Forelimb muscle (tissue), 1 donor: Measurements from ENCODE around the gene ZNF835. TPM values are rescaled to one million over a fixed set of nuclear protein-coding genes. Genes with fewer than 3 reads are reported as not detected.
A peak's percentile ranks its signal among the peaks of the same experiment; 100 is the strongest.
"Not testable (repeated sequence)": the region's sequence is repeated elsewhere in the genome, so short reads cannot be mapped to it uniquely, and the experiment has no call there.

ENCODE experiments used
- DNase-seq: peaks from one replicate; pipeline ENCODE4 v3.0.0-alpha.2; 2013; ENCODE audit warnings: low read depth
- polyA plus RNA-seq: library from polyadenylated mRNA; unstranded; fragments of 120-200 nt; gene quantifications from one replicate; pipeline ENCODE4 v1.2.1, GENCODE V29; 2013; ENCODE audit not compliant: insufficient read length

ZNF835 gene
- 1.9 TPM for polyA plus RNA-seq

DNA sequence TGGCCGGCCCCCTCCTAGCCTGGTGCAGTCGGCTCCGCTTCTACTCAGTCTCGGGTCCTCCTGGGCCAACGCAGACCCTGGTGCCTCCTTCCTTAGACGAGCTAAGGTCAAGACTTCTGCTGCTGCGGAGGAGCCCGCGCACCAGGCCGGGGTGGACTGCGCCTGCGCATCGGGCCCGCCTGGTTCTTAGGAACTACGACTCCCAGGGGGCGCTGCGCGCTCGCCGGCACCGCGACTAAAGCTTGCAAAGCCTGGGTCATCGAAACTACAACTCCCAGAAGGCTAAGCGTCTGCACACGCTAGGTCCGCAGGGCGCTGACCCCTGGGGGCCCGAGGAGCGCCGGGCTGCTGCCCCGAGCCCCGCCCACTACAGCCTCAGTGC is at the start of gene ZNF835:
TSS of gene ZNF835 (minus strand) at position 145 of the 382 bp plus-strand sequence. CDS start 6,559 bp downstream, outside the sequence.
- peak; percentile 88 for DNase-seq

DNA sequence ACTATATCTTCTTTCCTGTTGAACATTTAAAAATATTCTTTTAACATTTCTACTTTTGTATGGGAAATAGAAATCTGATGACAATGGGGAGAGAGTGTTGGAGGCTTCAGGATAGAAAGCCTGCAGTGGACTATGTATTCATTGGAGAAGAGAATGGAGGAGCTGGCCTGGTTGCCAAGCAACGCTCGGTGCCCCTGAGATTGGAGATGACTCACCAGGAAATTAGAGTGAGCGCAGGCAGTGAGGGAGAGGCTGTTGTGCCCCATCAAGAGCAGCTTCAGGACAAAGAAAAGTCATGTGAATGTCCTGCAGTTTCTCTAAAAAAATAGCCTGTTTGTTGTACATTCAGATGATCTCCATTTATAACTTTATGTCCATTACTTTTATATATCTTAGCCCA is 48.7 kb upstream of the ZNF835 start:
- DNase-seq = no peak

DNA sequence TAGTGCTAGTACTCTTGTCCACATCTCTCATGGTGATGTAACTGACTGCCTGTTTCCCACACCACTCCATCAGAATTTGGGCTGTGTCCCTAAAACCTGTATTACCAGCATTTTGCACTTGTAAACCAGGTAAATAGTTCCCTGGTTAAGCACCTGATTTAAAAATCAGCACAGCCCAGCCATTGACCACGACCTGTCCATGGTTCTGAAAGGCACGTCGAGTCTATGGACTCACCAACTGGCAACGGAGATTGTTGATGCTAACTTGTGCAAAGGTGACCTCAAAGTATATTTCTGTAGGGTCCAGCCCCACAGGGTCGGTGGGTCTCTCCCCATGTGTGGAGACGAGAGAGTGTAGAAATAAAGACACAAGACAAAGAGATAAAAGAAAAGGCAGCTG is 46.7 kb upstream of the ZNF835 start:
- no peak for DNase-seq

DNA sequence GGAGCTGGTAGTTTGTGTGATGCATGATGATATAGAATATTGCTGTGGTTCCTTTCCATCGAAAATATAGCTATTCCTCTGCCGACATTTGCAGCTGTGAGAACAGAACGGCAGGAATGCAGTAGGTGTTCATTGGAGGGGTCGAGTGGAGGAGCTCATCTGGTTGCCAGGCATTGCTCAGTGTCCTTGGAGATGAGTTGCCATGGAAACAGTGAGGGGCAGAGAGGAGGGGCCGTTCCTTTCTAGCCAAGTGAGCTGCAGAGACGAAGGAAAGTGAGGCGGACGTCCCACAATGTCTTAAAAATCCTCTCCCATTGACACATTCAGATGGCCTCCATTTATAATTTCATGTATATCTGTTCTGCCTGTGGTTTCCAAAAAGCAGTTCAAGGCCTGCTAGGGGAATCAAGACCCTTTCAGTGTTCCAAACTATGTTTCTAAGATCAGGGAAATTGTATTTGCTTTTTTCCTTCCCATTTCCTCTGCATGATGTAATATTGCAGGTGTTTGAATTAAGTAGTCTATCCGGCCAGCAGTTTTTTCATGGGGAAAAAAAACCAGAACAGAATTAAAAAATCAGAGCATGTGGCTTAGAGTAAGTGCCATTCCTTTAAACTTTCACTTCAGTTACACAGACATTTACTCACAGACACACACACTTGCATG is 41.2 kb upstream of the ZNF835 start:
- no peak for DNase-seq

DNA sequence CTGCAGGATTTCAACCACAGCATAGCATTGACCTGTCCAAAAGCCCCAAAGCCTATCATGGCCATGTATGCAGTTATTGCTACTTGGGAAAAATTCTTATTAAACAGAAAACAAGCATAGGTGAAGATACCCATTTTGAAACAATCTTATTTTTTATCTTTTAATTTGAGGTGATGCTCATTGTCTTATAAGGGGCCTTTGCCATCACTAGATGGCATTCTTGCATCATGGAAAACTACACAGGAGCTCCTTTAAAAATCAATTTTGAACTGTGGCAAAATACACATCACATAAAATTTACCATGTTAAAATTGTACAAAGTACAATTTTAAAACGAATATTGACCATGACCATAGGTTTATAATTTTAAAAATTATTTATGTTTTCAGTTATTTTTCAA is 38.9 kb upstream of the ZNF835 start:
- DNase-seq = no peak

DNA sequence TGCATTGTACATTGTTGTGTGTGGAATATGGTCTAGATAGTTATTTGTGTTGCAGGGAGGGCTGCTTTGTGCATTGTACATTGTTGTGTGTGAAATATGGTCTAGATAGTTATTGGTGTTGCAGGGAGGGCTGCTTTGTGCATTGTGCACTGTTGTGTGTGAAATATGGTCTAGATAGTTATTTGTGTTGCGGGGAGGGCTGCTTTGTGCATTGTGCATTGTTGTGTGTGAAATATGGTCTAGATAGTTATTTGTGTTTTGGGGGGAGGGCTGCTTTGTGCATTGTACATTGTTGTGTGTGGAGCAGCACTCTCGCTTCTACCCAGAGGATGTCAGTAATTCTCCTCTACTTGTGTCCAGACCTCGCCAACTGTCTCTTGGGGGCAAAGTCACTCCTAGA is 36.3 kb upstream of the ZNF835 start:
- no peak for DNase-seq

DNA sequence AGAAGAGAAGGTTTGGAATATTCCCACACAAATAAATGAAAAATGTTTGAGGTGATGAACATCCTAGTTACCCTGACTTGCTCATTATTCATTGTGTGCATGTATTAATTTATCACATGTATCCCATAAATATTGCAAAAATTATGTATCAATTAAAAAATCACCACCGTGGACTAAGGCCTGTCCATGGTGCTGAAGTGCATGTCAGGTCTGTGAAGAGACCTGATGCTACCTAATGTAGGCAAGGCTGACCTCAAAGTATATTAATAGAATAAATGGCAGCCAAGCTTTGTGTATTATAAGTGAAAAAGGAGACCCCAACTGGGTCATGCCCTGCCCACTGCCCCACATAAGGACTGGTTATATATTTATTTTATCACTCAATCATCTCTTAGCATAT is 34.4 kb upstream of the ZNF835 start:
- DNase-seq = no peak

DNA sequence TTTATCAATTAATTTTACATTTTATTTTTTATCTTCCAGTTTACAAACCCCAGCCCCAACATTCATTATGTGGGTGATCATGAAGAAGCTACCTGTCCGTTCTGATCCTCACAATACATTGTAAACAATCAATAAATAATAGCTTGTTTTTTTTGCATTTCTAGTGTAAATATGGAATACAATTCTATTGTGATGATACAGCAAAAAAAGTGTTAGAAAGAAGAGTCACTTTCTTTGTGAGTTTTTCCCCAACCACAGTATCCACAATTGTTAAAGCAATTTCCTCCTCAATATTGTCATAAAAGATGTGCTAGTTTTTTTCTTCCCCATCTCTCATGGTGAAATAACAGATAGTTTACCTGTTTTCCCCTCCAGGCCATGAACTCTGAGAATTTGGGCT is 30.3 kb upstream of the ZNF835 start:
- DNase-seq = no peak

DNA sequence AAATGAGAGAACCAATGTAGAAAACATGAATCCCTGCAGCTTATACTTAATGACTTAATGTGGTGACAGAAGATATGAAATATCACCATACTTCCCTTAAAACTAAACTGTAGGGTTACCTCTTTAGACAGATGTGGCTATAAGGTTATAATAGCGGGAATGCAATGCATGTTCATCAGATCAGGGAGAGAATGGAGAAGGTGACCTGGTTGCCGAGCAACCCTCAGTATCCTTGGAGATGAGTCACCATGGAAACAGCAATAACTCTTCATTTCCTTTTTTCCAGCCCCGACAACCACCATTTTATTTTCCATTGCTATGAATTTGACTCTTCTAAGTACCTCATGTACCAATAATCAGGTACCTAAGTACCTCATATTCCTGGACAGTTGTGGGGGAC is 28.0 kb upstream of the ZNF835 start:
- no peak for DNase-seq

DNA sequence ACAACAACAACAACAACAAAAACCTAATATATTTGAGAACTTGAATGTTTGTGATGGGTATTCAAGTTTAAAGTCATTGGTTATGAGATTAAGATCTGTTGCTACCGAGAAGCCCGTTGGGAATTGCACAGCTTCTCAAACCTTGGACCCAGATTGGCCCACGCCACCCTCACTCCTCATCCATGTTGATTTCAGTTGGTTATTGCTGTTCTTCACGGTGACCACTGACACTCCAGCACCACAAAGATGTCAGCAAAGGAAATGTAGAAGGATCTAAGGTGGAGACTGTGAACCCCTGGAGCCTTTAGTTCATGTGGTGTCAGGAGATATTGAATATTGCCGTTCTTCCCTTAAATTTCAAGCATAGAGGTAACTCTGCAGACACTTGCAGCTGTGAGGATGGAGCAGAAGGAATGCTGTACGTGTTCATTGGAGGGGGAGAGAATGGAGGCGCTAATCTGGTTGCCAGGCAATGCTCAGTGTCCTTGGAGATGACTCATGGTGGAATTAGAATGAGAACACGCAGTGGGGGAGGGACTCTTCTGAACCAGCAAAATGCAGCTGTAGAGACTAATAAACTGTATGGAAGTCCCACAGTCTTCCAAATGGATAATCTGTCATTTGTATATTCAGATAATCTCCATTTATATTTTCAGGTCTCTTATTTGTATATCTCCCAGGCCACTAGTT is 20.8 kb upstream of the ZNF835 start:
- DNase-seq = no peak

DNA sequence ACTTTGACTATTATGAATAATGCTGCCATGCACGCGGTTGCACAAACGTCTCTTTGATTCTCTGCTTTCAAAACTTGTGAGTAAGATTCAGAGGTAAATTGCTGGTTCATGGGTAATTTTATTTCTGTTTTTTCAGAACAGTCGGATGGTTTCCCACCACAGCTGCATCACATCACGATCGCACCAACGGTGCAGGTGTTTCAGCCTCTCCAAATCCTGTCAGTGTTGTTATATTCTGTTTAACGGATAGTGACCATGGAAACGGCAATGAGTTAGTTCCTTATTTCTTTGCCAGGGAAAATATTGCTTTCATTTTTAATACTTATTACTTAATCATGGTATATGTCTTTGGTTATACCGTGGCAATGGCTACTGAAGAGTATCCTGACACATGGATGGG is 19.1 kb upstream of the ZNF835 start:
- DNase-seq = no peak

DNA sequence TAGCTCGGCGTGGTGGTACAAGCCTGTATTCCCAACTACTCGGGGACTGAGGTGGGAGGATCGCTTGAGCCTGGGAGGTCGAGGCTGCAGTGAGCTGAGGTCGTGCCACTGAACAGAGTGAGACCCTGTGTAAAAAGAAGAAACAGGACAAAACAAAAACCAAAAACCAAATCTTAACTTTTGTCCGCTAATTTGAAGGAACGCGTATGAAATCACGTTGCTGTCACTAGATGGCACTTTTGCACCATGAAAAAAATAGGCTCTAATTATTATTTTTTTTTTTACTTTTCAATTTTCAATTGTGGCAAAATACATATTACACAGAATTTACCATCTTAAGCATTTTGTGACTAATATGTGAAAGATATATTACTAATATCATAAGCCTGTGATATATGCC is 17.6 kb upstream of the ZNF835 start:
- DNase-seq = no peak

DNA sequence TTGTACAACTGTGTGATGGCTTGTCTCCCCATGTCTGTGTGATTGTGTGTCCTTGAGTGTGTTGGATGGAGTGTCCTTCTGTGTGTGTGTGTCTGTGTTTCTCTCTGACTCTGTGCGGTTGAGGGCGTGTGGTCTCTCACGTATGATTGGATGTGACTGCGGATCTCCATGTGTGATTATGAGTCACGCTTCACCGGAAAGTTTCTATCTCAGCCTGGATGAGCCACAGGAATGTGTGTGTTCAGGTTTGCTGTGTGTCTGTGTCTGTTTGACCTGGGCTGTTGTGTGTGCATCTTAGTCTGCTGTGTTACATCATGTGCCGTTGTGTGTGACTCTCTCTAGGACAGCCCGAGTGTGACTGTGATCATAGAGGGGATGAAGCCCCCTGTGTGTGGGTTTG is 15.5 kb upstream of the ZNF835 start:
- no peak for DNase-seq

DNA sequence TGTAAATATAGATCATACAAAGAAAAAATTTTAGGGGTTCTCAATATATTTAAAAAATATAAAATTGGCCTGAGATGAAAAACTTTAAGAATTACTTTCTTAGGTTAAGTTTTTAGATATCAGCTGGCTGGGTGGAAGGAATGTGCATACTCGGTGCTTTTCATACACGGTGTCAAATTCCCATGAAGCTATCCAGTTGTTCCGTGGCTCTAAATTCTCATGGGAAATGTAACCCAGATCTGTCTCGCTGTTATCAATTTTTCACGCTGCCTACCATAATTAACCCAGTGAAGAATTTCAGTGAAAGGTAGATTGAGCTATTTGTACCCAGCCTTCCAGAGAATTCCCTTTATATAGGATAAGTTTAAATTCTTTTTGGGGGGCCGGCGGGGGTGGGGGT is 11.6 kb upstream of the ZNF835 start:
- no peak for DNase-seq

DNA sequence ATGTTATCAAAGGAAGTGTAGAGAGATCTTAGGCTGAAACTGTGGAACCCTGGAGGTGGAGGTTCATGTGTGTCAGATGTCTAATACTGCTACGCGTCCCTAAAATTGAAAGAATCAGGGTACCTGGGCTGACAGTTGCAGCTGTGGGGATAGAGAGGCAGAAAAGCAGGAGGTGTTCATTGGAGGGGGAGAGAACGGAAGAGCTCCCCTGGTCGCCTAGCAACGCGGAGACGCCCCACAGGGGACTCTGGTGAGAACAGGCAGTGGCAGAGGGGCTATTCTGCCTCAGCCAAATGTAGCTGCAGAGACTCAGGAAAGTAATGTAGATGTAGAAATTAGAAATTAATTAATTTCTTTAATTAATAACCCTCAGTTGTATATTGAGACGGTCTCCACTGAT is 10.1 kb upstream of the ZNF835 start:
- DNase-seq = no peak

DNA sequence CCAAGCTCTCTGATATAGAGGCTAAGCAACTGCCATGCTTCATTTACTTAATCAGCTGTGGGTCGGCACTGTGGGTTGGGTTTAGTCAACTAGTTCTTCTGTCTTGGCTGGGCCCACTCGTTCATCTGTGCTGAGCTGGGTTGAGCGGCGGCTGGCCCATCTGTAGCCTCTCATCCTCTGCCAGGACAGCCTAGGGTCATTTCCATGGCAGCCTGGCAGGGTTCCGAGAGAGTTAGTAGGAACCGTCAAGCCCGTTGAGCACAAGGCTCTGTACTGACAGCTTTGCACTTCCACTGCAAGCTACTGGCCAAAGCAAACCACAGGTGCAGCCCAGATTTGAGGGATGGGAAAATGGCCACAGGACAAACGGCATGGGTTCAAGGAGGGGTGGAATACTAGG is 6.6 kb upstream of the ZNF835 start:
- no peak for DNase-seq

DNA sequence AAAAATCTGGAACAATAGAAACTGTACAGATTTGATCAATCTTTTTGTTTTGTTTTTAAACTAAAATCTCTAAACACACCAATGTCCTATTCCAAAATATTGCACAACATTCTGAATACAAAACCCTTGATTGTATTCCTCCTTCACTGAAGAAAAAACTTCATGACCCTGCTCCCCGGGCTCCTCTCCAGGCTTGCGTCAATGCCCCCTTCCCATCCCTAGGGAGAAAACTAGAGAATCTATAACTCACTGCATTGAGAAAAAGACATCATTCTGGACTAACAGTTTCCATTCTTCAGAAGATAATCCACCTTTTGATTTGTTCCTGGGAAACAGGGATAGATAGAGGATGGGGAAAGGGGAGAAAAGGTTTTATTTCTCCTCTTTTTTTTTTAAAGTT is 1.1 kb upstream of the ZNF835 start:
- not testable (repeated sequence) for DNase-seq

DNA sequence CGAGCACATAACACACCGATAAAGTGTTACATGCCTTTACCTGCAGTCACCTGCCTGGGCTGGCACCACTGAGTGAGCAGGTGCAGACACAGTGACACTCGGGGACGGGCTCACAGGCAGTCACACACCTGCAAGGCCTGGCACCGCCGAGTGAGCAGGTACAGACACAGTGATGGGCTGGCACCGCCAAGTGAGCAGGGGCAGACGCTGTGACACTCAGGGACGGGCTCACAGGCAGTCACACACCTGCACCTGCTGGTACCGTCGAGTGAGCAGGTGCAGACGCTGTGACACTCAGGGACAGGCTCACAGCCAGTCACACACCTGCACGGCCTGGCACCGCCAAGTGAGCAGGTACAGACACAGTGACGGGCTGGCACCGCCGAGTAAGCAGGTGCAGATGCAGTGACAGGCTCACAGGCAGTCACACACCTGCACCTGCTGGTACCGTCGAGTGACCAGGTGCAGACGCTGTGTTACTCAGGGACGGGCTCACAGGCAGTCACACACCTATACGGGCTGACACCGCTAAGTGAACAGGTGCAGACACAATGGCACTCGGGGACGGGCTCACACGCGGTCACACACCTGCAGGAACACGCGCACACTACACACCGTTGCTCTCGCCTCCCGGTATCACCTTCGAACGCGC is 470 bp downstream of the ZNF835 start:
- DNase-seq = no peak

DNA sequence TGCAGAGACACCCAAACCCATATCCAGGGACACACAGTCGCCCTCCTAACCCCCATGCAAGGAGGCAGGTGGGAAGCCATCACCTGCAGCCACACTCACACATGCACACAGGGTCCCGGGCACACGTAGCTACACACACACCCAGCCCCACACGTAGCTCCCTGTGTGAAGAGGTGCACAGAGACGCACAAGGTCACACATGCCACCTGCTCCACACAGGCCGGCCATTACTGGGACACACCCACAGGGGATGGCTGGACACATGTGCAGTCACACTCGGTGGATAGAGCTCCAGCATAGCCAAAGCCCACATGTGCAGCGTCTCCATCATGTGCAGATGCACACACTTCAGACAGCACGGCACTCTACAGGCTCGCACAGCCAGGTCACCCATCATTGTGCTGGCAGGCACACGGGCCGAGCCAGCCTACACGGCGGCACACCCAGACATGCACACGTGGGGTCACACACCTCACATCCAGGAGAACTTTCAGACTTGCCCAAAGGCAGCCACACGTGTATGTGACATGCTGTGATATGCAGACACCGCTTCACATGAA is 1.1 kb downstream of the ZNF835 start:
- no peak for DNase-seq

DNA sequence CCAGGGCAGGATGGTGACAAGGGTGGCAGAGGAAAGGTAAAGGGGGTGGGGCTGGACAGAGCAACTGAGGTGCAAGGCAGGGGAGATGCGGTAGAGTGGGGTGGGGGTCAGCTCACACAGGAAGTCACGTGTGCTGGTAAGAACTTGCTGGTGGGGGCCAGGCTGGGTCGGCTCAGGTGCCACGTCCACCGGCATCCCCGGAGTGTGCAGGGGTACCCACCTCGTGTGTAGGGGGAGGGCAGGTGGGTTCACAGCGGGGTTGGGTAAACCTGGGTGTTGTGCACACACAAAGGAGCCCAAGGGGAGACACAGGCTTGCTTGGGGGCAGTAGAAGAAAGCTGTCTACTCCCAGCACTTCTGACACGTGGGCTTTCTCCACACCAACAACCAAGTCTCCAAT is 2.9 kb downstream of the ZNF835 start:
- DNase-seq = no peak

DNA sequence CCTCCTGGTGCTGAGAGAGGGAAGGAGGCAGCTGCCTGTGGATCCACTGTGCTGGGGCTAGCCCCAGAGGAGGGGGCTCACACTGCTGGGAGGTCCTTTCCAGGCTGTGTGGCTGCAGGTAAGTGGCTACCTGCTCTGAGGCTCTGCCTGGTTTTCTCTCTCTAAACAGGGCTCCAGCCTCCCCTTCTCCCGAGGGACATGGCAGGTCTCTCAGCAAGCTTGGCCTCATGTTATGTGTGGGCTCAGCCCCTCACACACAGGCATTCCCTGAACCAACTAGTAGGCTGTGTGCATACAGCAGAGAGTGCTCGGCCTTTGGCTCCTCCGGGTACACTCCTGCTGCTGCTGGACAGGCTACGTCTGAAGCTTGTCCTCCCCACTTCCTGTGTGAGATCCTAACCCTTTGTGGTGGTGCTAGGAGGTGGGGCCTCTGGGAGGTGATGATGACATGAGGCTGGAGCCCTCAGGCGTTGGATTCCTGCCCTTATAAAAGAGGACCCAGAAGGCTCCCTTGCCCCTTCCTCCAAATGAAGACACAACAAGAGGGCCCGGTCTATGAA is 4.2 kb downstream of the ZNF835 start:
- no peak for DNase-seq

DNA sequence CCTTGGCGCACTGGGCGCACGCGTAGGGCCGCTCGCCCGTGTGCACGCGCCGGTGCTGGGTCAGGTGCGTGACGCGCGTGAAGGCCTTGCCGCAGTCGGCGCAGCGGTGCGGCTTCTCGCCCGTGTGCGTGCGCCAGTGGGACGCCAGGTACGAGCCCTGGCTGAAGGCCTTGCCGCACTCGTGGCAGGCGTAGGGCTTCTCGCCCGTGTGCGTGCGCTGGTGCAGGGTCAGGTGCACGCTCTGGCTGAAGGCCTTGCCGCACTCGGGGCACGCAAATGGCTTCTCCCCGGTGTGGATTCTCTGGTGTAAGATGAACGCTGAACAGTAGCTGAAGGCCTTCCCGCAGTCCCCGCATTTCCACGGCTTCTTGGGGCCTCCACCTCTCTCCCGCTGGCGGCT is 7.0 kb downstream of the ZNF835 start:
- DNase-seq = no peak
